GM23248 (cell line): ENCODE results near the gene CFTR. TPM values are rescaled to one million over a fixed set of nuclear protein-coding genes. Genes with fewer than 3 reads are reported as not detected.

Experiments
- DNase-seq: peaks from one replicate; pipeline ENCODE4 v3.0.0-alpha.2; 2015
- H2AFZ ChIP-seq: fragments of 200-600 bp; sonication (generic); 2 replicates; pipeline ENCODE4 v1.6.1; 2016; ENCODE audit warnings: antibody characterized with exemption
- H3F3A ChIP-seq: fragments of 200-600 bp; sonication (generic); 2 replicates; pipeline ENCODE4 v1.6.1; 2016; ENCODE audit warnings: mild to moderate bottlenecking, antibody characterized with exemption, mixed run types; ENCODE audit not compliant: insufficient read depth
- H3K27ac ChIP-seq: fragments of 200-600 bp; sonication (generic); 2 replicates; pipeline ENCODE4 v1.5.1; 2016; ENCODE audit warnings: mild to moderate bottlenecking
- H3K27me3 ChIP-seq: fragments of 200-600 bp; sonication (generic); replicated peaks from 2 replicates; pipeline ENCODE4 v1.6.1; 2016; ENCODE audit warnings: mild to moderate bottlenecking; ENCODE audit not compliant: insufficient read depth
- H3K36me3 ChIP-seq: fragments of 200-600 bp; sonication (generic); 2 replicates; pipeline ENCODE4 v1.6.1; 2016; ENCODE audit warnings: low read depth, mild to moderate bottlenecking
- H3K4me1 ChIP-seq: fragments of 200-600 bp; sonication (generic); 2 replicates; pipeline ENCODE4 v1.6.1; 2016; ENCODE audit warnings: mild to moderate bottlenecking; ENCODE audit not compliant: insufficient read depth
- H3K4me2 ChIP-seq: fragments of 200-600 bp; sonication (generic); one replicate; pipeline ENCODE4 v1.6.1; 2016; ENCODE audit warnings: mild to moderate bottlenecking; ENCODE audit not compliant: unreplicated experiment
- H3K4me3 ChIP-seq: fragments of 200-600 bp; sonication (generic); 2 replicates; pipeline ENCODE4 v1.5.1; 2016; ENCODE audit warnings: mild to moderate bottlenecking
- H3K79me2 ChIP-seq: fragments of 200-600 bp; sonication (generic); 2 replicates; pipeline ENCODE4 v1.6.1; 2016; ENCODE audit warnings: mild to moderate bottlenecking; ENCODE audit not compliant: insufficient read depth
- H3K9ac ChIP-seq: fragments of 200-600 bp; sonication (generic); 2 replicates; pipeline ENCODE4 v1.6.1; 2016; ENCODE audit warnings: mild to moderate bottlenecking
- H3K9me2 ChIP-seq: fragments of 200-600 bp; sonication (generic); 2 replicates; pipeline ENCODE4 v1.6.1; 2016; ENCODE audit warnings: mixed run types, mild to moderate bottlenecking, moderate library complexity; ENCODE audit not compliant: insufficient read depth
- H3K9me3 ChIP-seq: fragments of 200-600 bp; sonication (generic); one replicate; pipeline ENCODE4 v1.6.1; 2017; ENCODE audit warnings: low read depth
- H4K20me1 ChIP-seq: fragments of 200-600 bp; sonication (generic); 2 replicates; pipeline ENCODE4 v1.6.0; 2016; ENCODE audit not compliant: insufficient read depth
- EZH2 ChIP-seq: fragments of 200-600 bp; sonication (generic); IDR thresholded peaks from 2 replicates; pipeline ENCODE4 v1.6.1; 2018; ENCODE audit warnings: antibody characterized with exemption, mild to moderate bottlenecking; ENCODE audit not compliant: insufficient read depth, poor library complexity, severe bottlenecking
- EZH2phosphoT487 ChIP-seq: fragments of 200-600 bp; sonication (generic); IDR thresholded peaks from 2 replicates; pipeline ENCODE4 v1.6.1; 2018; ENCODE audit warnings: antibody characterized with exemption, moderate library complexity, mild to moderate bottlenecking, low read depth; ENCODE audit not compliant: insufficient read depth
- WGBS, 2 experiments: methylation state at CpG; one replicate each; pipeline ENCODE4 v1.1.6; 2015 to 2017; ENCODE audit warnings: low lambda C conversion rate in 2 of 2, low coverage in 1 of 2; ENCODE audit errors: missing lambda C conversion rate in 2 of 2; 5-methylcytosine and 5-hydroxymethylcytosine counted together
- in situ Hi-C: fragments of 300-500 bp; cut with MboI; formaldehyde crosslinking; loops from 2 replicates; pipeline ENCODE4 v1.15.0; 2020
- polyA plus RNA-seq: library from polyadenylated mRNA; unstranded; fragments of >200 nt; fragmentation: Nextera tagmentation; extraction: Ambion mirVana; gene quantifications from 2 replicates; pipeline ENCODE4 v1.2.1, GENCODE V29; 2016
- total RNA-seq: library from RNA; depleted of rRNA; stranded (reverse); fragments of >200 nt; shearing (Covaris generic); gene quantifications from 2 replicates; pipeline ENCODE4 v1.2.3, GENCODE V29; 2014

The CFTR gene
- total and polyA plus RNA-seq, 2 experiments from 2014 or later: not detected

DNA sequence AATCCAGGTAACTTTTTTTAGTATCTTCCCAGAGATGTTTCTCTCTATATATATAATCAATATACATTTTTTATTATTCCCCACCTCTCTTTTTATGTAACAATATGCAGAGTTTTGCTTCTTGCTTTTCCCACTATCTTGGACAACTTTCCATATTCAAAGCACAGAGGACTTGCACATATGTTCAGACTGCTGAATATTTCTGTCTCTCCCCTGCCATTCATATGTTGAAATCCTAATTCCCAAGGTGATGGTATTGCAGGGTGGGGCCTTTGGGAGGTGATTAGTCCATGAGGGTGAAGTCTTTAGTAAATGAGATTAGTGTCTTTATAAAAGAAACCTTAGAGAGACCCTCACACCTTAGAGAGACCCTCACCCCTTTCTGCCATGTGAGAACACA is 72.8 kb downstream of the CFTR start:
- TF ChIP-seq EZH2 (no peak), EZH2phosphoT487 (no peak)
- in situ Hi-C loops: no loop called here
- Histone ChIP-seq H3K79me2 (no peaks in the 10 kb centered on the region), H3K4me1 (no peaks in the 10 kb centered on the region), H3K4me2 (no peak overlapping the region), H3K27me3 (no peaks in the 10 kb centered on the region), H3K9ac (no peak overlapping the region), H2AFZ (no peak overlapping the region), H3K27ac (no peak overlapping the region), H3K4me3 (no peak overlapping the region), H3K9me2 (no peaks in the 10 kb centered on the region), H4K20me1 (no peaks in the 10 kb centered on the region), H3F3A (no peaks in the 10 kb centered on the region), H3K9me3 (no peaks in the 10 kb centered on the region), H3K36me3 (no peaks in the 10 kb centered on the region)
- DNase-seq: no peak

DNA sequence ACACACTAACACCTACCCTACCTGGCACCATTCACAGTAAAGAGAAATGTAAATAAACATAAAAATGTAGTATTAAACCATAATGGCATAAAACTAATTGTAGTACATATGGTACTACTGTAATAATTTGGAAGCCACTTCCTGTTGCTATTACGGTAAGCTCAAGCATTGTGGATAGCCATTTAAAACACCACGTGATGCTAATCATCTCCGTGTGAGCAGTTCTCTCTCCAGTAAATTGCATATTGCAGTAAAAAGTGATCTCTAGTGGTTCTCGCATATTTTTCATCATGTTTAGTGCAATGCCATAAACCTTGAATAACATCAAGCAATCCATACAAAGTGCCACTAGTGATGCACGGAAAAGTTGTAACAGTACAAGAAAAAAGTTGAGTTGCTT is 75.4 kb downstream of the CFTR start:
- no peaks in the 10 kb centered on the region for H3K4me1 ChIP-seq
- no peaks in the 10 kb centered on the region for H3K9me3 ChIP-seq
- no peak overlapping the region for H3K4me2 ChIP-seq
- in situ Hi-C loops: no loop called here
- no peak overlapping the region for H2AFZ ChIP-seq
- H3K4me3 ChIP-seq: no peak overlapping the region
- H3K9me2 ChIP-seq: no peaks in the 10 kb centered on the region
- no peak for DNase-seq
- H3K79me2 ChIP-seq: no peaks in the 10 kb centered on the region
- H3K27me3 ChIP-seq: no peaks in the 10 kb centered on the region
- H3K9ac ChIP-seq: no peak overlapping the region
- H3F3A ChIP-seq: no peaks in the 10 kb centered on the region
- H4K20me1 ChIP-seq: no peaks in the 10 kb centered on the region
- H3K27ac ChIP-seq: no peak overlapping the region
- TF ChIP-seq EZH2 (no peak), EZH2phosphoT487 (no peak)
- H3K36me3 ChIP-seq: no peaks in the 10 kb centered on the region
- WGBS, 2 experiments: 33 to 34% methylated on average over 5 of the region's 5 CpGs

GRCh38 chr7:117559391-117559790 is 79.6 kb downstream of the CFTR start:
- no peaks in the 10 kb centered on the region for H3K4me1 ChIP-seq
- in situ Hi-C loops: no loop called here
- no peak overlapping the region for H2AFZ ChIP-seq
- H3K79me2 ChIP-seq: no peaks in the 10 kb centered on the region
- no peaks in the 10 kb centered on the region for H3K9me2 ChIP-seq
- H3F3A ChIP-seq: no peaks in the 10 kb centered on the region
- H4K20me1 ChIP-seq: no peaks in the 10 kb centered on the region
- H3K4me3 ChIP-seq: no peak overlapping the region
- no peaks in the 10 kb centered on the region for H3K27me3 ChIP-seq
- no peak overlapping the region for H3K27ac ChIP-seq
- no peak overlapping the region for H3K9ac ChIP-seq
- no peaks in the 10 kb centered on the region for H3K36me3 ChIP-seq
- H3K4me2 ChIP-seq: no peak overlapping the region
- 20 to 21% methylated on average over 3 of the region's 3 CpGs for WGBS, 2 experiments
- DNase-seq: no peak
- H3K9me3 ChIP-seq: no peaks in the 10 kb centered on the region
- TF ChIP-seq EZH2 (no peak), EZH2phosphoT487 (no peak)

GRCh38 chr7:117560030-117560429 is 80.2 kb downstream of the CFTR start:
- Histone ChIP-seq H3K4me2 (no peak overlapping the region), H3K27me3 (no peaks in the 10 kb centered on the region), H3K4me1 (no peaks in the 10 kb centered on the region), H3K4me3 (no peak overlapping the region), H3K9ac (no peak overlapping the region), H3K9me2 (no peaks in the 10 kb centered on the region), H3K79me2 (no peaks in the 10 kb centered on the region), H3F3A (no peaks in the 10 kb centered on the region), H3K27ac (no peak overlapping the region), H2AFZ (no peak overlapping the region), H3K36me3 (no peaks in the 10 kb centered on the region), H4K20me1 (no peaks in the 10 kb centered on the region), H3K9me3 (no peaks in the 10 kb centered on the region)
- in situ Hi-C loops: no loop called here
- DNase-seq: no peak
- TF ChIP-seq EZH2phosphoT487 (no peak), EZH2 (no peak)

GRCh38 chr7:117562759-117563158 is 82.9 kb downstream of the CFTR start:
- H3K9me3 ChIP-seq: no peaks in the 10 kb centered on the region
- no peaks in the 10 kb centered on the region for H3K79me2 ChIP-seq
- no peak for DNase-seq
- H2AFZ ChIP-seq: no peak overlapping the region
- 3 to 6% methylated on average over 2 of the region's 2 CpGs for WGBS, 2 experiments
- H3K4me1 ChIP-seq: no peaks in the 10 kb centered on the region
- H3K9me2 ChIP-seq: no peaks in the 10 kb centered on the region
- H3K4me2 ChIP-seq: no peak overlapping the region
- H4K20me1 ChIP-seq: no peaks in the 10 kb centered on the region
- no peak overlapping the region for H3K9ac ChIP-seq
- no peaks in the 10 kb centered on the region for H3K36me3 ChIP-seq
- in situ Hi-C loops: no loop called here
- no peaks in the 10 kb centered on the region for H3F3A ChIP-seq
- H3K27ac ChIP-seq: no peak overlapping the region
- no peak for TF ChIP-seq EZH2
- TF ChIP-seq EZH2phosphoT487: no peak
- no peak overlapping the region for H3K4me3 ChIP-seq
- H3K27me3 ChIP-seq: no peaks in the 10 kb centered on the region
